Raji (cell line): ENCODE results near the gene GOLT1A.

Experiments used
- POLR2A ChIP-seq: IDR thresholded peaks from 2 replicates; pipeline ENCODE4 v1.6.1; 2011; ENCODE audit warnings: low read depth, low read length, control low read depth; ENCODE audit not compliant: insufficient read depth

Gene GOLT1A

DNA sequence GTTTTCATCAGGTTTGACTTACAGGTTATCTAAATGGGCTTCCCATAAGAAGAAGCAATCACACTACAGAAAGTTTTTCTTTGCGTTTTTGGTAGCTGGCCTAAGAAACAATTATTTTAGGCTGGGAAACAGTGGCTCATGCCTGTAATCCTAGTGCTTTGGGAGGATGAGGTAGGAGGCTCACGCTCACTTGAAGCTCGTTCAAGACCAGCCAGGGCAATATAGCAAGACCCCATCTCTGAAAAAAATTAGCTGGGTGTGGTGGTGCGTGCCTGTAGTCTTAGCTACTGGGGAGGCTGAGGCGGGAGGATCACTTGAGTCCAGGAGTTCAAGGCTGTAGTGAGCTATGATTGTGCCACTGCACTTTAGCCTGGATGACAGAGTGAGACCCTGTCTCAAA lies 46.1 kb downstream of the GOLT1A start:
- no peak for TF ChIP-seq POLR2A

DNA sequence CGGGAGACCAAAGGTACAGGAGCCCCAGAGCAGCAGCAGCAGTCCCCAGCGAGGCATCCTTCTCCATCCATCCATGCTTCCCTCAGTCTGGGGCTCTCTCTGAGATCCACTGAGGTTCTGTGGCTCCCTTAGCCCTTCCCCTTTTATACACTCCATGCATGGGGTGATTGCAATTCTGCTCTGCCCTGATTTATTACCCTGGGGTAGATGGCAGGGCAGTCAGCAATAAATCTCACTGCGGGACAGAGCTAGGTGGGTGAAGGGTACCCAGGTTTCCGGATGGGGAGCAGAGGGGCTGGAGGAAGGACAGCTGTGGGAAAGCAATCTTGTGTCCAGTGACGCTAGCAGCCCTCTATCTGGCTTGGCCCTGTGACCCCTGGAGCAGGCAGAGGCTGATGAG lies 47.6 kb downstream of the GOLT1A start, which contains the start of gene REN:
Gene REN (minus strand): TSS at position 119 of the 400 bp plus-strand sequence. CDS start 44 bp downstream, at position 75.
- no peak for TF ChIP-seq POLR2A

DNA sequence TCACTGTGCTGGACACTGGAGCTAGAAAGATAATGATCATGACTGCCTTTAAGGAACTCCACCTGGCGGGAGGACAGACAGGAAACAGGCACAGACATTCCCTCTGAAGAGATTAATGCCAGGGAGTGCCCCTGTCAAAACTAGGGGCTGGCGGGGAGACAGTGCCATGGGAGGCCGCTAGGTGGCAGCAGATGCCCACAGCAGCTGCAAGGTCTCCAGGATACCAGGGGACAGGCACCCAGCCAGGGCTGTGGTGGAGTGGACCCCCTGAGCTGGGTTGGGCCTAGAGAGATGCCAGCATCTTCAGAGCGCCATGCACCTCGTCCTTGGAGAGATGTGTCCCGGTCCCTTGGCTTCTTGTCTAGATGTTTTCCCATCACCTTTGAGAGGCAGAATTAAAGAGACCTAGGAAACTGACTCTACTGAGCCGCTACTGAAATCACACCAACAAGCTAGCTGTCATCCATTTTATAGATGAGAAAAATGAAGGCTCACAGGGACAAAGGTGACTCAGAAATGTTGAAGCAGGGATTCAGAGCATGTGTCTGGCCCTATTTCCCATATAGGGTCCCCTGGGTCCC lies 51.2 kb downstream of the GOLT1A start:
- TF ChIP-seq POLR2A: no peak

DNA sequence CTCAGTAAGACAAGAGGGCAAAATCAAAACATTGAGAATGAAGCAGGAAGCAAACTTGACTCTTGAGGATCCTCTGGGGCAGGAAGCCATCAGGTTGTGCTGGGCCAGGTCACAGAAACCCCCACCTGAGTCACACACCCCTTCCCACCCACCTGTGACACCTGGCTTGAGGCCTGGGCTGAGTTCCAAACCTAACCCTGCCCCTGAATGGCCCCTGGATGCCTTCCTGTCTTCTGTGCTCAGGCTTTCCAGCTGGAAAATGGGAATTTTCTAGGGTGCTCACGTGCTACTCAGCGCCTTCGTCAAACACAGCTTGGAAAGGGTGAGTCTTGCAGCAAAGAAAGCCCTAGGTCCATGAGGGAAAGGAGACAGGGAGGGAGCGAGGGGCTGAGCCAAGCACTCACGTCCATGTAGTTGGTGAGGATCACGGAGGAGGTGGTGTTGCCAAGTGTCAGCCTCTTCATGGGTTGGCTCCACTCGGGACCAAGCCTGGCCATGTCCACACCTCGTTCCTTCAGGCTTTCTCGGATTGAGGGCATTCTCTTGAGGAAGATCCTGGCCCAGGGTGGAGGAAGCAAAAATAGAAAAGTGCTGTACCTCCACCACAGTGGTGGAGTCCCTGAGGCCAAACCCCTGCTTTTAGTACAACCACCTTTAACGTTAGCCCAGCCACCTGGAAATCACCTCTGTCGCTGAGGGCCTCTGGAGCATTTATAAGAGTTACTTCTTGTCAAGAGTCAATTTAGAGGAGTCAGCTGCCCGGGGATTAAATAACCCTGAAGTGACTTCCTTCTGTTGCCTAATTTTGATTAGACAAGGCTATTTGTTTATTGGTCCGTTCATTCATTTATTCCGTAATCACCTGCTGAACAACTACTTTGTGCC lies 51.9 kb downstream of the GOLT1A start:
- TF ChIP-seq POLR2A: no peak

DNA sequence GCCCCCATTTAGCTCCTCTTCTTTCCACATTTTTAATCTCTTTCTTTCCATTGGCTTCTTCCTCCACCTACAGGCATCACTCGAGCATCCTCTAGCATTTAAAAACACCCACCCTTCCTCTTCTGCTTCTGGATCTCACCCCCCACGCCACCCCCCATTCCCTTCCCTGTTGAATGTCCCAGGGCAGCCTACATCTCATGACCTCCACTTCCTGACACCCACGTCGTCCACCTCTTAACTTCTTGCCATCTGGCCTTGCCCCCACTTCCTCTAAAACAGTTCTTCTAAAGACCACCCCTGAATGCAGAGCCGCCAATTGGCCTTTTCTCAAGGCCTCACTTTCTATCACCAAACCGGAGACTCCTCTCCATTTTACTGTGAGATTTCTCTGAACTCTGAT lies 55.8 kb downstream of the GOLT1A start:
- TF ChIP-seq POLR2A: no peak

DNA sequence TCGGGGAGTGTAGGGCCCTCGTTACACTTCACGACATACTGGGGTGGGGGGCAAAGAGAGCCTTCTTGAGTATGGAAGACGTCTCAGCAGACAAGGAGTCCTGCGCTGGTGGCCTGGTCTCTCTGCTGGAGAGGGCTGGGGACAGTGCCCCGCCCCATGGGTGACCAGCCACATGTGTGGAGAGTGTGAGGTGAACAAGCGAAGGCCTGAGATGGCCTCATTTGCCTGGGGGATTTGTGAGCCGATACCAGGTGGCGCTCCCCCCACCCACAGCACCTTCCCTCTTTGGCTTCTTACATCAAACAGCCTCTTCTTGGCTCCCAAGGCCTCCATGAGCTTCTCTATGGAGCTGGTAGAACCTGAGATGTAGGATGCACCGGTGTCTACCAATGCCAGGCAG lies 57.9 kb downstream of the GOLT1A start:
- no peak for TF ChIP-seq POLR2A

DNA sequence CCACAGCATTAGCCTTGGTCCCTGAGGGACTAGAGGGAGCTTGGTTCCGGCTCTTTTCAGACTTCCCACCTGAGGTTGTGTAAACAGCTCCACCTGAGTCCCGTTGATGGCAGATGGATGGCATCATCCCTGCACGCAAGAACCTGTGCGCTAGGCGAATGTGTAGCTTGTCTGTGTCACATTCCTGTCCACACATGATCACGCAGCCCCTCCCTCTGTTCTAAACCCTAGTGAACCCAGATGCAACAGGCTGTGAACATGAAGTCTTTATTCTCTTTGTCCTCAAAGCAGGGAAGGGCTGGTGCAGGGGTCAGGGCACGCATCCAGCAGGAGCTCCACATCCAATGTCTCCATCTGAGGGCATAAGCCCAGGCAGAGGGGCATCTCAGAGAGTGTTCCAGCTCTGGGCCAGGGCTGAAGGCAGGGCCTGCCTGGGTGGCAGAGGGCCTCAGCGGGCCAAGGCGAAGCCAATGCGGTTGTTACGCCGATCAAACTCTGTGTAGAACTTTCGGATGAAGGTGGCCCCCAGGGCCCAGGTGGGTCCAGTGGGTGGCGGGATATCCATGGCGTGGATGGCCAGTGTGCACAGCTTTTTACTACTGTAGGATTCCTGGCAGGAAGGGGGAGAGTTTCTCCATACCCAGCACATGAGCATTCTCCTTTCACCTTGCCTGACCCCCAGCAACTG lies 59.1 kb downstream of the GOLT1A start:
- no peak for TF ChIP-seq POLR2A

DNA sequence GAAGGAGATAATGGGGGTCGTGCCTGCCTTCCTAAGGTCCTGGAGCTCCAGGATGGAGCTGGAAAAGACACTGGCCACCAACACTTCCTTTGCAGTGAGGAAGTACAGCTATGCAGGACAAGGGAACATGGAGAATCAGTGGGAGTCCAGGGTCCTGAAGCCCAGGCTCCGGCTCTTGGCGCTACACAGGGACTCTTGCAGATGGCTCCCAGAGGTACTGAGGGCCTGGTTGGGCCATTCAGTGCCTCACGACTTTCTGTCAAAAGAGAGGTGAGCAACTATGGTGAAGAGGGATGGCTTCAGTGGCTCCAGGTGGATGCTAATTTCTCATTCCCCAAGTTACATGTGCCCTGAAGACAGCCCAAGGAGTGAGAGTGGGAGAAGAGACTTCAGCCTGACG lies 60.1 kb downstream of the GOLT1A start:
- no peak for TF ChIP-seq POLR2A

DNA sequence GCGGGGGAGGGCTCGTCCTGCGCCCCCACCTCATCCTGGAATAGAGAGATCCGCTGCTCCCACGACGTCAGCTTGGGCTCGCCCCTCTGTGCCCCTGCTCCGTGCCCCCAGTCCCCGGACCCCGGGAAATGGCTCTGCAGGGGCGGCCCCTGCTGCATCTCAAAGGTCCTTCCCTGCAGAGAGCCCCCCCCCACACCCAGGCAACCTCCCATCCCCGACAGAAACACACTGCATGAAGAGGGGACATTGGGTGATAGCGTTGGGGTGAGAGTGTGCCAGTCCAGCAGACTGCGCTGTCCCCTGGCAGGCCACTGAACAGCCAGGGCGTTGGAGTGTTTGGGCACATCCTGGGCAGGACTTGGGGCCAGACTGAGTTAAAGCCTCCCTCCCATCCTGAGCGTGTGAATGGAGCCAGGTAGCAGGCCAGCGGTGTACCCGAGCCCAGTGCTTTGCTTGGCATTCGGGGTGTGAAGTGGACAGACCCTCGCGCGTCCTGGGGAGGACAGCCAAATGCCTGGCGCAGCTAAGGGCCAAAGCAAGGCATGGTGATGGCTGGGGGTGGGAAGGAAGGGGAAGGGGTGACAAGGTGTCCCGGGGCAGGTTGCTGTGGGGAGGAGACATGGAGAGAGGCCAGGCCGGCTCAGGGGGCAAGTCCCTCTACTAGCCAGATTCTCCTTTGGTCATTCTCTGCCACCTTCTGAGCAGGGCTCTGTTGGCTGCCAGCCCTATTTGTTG lies 61.3 kb downstream of the GOLT1A start:
- no peak for TF ChIP-seq POLR2A

DNA sequence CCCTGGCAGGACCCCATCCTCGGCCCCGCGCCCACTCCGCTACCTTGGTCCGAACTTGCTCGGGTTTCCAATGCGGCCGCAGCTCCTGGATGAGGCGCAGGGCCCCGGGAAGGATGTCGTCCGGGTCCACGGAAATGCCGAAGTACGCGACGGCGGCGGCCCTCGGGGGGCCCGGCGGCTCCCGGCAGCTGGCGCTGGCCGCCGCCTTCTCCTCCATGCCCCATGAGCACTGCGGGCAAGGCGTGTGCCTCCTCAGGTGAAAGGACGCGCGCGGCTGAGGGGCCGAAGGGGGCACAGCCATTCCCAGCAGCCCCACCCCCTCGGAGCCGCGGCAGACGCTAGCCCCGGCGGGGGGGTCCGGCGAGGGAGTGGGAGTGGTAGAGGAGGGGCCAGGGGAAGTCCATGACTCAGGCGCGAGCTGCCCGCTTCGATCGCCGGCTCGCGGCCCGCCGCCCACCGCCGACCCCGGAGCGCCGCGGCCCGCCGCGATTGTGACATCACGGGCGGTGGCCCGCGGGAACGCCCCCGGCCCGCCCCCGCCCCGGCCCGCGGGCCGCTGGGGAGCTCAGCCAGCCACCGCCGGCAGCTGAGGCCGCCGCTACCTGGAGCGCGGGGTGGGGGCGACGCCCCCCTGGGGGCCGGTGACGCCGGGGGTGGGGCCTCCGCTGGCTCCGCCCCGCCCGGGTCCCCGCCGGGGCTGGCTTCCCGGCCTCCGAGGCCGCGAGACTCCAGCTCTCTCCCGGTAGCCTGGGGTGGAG lies 62.1 kb downstream of the GOLT1A start, which contains the start of gene ETNK2:
Gene ETNK2 (minus strand): TSS at position 493 of the 758 bp plus-strand sequence. CDS start 192 bp downstream, at position 301.
- TF ChIP-seq POLR2A: no peak

DNA sequence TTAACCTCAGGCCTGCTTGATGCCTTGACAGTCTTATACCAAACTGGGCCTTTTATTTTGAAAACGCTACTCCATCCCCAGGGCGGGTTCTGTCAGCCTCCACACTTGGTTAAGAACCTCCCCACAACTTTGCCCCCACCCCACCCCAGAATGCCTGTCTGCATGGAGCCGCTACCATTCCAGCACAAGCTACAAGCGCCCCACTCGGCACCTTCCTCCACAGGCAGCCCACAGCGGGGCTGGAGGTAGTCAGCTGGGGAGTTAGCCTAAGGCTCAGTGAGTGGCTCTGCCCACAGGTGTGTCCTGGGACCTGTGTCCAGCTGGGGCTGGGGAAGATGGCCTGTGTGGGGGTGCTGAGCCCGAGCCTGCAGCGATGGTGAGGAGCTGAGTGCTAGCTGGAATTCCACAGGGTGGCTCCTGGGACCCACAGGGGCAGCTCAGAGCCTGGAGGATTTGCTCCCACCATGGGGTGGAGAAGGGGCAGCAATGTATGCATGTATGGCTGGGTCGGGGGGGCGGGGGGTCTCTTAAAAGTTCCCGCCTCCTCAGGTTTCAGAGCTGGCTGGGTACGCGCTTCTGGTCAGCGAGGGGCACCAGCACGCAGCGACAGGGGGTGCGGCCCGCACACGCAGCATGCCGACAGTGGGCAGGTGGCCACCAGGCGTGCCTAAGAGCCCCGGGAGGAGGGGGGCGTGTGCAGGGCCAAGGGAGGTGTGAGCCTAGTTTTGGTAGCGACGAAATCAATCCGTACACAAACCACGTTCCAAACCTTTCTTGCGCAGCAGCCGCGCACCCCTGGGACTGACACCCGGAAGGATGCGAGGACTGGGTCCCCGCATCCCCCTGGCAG lies 62.9 kb downstream of the GOLT1A start:
- TF ChIP-seq POLR2A: no peak

DNA sequence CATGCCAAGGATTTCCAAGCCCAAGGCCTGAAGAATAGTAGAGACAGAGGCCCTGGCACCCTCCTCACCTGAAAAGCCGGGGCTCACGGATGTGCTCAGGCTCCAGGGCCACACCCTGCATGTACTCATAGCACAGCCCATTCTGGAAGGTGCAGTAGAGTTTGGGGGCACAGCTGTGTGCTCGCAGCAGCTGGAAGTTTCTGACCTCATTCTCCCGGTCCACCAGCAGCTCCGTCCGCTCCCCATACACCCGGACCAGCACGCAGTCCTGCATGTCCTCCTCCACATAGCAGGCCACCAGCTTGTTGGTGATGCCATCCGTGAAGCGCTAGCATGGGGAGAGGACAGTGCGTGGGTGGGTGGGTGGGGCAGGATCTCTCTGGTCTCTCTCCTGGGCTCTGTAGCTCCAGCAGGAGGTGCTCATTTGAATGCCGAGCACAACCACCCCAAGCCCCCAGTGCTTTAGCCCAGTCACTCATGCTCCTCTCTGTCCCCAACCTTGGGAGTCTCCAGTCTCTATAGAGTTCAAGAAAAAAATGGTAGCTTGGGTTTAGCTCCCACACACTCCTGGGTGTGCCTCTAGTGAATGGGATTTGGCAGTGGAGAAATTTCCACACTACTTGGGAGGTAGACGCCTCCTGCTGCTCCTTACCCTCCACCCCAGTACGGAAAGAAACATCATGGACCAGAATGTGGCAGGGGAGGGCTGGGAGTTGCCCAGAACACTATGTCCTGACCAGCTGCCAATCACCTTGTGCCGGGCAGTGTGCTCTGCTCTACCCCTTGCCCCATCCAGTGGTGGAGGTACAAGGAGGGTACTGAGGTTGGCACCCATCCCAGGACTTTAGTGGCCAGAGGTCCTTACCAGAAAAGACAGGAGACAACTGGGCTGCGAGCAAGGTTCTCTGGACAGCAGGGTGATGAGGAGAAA lies 63.9 kb downstream of the GOLT1A start:
- no peak for TF ChIP-seq POLR2A
